Endothelial cell of hepatic sinusoid (primary cell): Measurements from ENCODE around the gene KLF15.

Experiments
- in situ Hi-C: cut with HindIII; loops from 2 replicates; pipeline ENCODE4 v1.10.0; 2017; ENCODE audit warnings: low sequenced_read_pairs

The KLF15 gene

GRCh38 chr3:126390201-126390600 is 33.0 kb upstream of the KLF15 start:
- in situ Hi-C loops: loop anchor here (5.0 kb wide), 1 partner anchor 67 kb away; no protein-coding TSS in a partner anchor

- in situ Hi-C loops: loop anchor here (5.0 kb wide), 1 partner anchor 68 kb away; no protein-coding TSS in a partner anchor
These were observed 32.6 kb upstream of the KLF15 start for GRCh38 chr3:126389794-126390146.

GRCh38 chr3:126389112-126389793 is 32.0 kb upstream of the KLF15 start:
- in situ Hi-C loops: no loop called here

GRCh38 chr3:126381966-126382365 is 24.8 kb upstream of the KLF15 start:
- in situ Hi-C loops: no loop called here

GRCh38 chr3:126380011-126380768 is 23.0 kb upstream of the KLF15 start:
- in situ Hi-C loops: no loop called here

- in situ Hi-C loops: no loop called here
These were observed 21.1 kb upstream of the KLF15 start for GRCh38 chr3:126378341-126378751.

- in situ Hi-C loops: no loop called here
These were observed 20.0 kb upstream of the KLF15 start for GRCh38 chr3:126377211-126377610.

- in situ Hi-C loops: no loop called here
These were observed 19.2 kb upstream of the KLF15 start for GRCh38 chr3:126376444-126376843.

GRCh38 chr3:126375835-126376331 is 18.7 kb upstream of the KLF15 start:
- in situ Hi-C loops: no loop called here

GRCh38 chr3:126373682-126374601 is 16.7 kb upstream of the KLF15 start:
- in situ Hi-C loops: no loop called here

GRCh38 chr3:126373146-126373613 is 16.0 kb upstream of the KLF15 start:
- in situ Hi-C loops: no loop called here

GRCh38 chr3:126372413-126373145 is 15.4 kb upstream of the KLF15 start:
- in situ Hi-C loops: no loop called here

GRCh38 chr3:126371096-126371705 is 14.0 kb upstream of the KLF15 start:
- in situ Hi-C loops: no loop called here

- in situ Hi-C loops: no loop called here
These were observed 13.4 kb upstream of the KLF15 start for GRCh38 chr3:126370606-126371005.

- in situ Hi-C loops: no loop called here
These were observed 12.8 kb upstream of the KLF15 start for GRCh38 chr3:126370055-126370454.

- in situ Hi-C loops: loop anchor here (5.0 kb wide), 1 partner anchor 57 kb away; no protein-coding TSS in a partner anchor
These were observed 12.3 kb upstream of the KLF15 start for GRCh38 chr3:126369490-126369889.

- in situ Hi-C loops: loop anchor here (5.0 kb wide), 1 partner anchor 55 kb away; no protein-coding TSS in a partner anchor
These were observed 10.2 kb upstream of the KLF15 start for GRCh38 chr3:126367316-126367805.

GRCh38 chr3:126365351-126366277 is 8.4 kb upstream of the KLF15 start:
- in situ Hi-C loops: loop anchor here (5.0 kb wide), 1 partner anchor 53 kb away; no protein-coding TSS in a partner anchor
